Fibroblast of skin of left biceps (primary cell): ENCODE data around the gene SENP3.

Experiments used
- DNase-seq, 2 experiments: peaks; one replicate each; pipeline ENCODE4 v3.0.0-alpha.2; 2013; ENCODE audit warnings: low read depth in 2 of 2

SENP3 gene

DNA sequence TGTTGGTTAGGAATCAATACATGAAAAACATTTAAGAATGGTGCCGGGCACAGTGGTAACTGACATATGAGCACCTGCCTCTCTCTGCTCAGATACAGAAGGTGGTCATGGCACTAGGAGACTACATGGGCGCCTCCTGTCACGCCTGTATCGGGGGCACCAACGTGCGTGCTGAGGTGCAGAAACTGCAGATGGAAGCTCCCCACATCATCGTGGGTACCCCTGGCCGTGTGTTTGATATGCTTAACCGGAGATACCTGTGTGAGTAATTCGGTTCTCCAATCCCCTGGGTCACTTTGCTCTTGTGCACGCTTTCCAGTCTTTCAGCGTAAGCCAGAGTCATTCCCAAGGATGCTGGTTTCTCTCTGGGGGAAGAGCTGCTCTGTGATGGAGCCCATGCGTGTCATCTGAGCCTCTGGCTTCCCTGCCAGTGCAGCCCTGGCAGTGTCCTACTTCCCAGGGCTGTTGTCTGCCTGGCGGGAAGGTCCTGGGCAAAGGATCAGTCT is 14.8 kb downstream of the SENP3 start:
- no peak for DNase-seq

- no peak for DNase-seq
These were observed 15.8 kb downstream of the SENP3 start for GRCh38 chr17:7577327-7578199.

GRCh38 chr17:7579001-7579833 is 17.5 kb downstream of the SENP3 start, which contains the start of gene CD68:
Gene CD68 (plus strand): TSS chr17:7579638. CDS start chr17:7579678, 40 bp downstream.
- peak; percentile 57 to 65 for DNase-seq

GRCh38 chr17:7579834-7580603 is 18.3 kb downstream of the SENP3 start:
- no peak for DNase-seq

DNA sequence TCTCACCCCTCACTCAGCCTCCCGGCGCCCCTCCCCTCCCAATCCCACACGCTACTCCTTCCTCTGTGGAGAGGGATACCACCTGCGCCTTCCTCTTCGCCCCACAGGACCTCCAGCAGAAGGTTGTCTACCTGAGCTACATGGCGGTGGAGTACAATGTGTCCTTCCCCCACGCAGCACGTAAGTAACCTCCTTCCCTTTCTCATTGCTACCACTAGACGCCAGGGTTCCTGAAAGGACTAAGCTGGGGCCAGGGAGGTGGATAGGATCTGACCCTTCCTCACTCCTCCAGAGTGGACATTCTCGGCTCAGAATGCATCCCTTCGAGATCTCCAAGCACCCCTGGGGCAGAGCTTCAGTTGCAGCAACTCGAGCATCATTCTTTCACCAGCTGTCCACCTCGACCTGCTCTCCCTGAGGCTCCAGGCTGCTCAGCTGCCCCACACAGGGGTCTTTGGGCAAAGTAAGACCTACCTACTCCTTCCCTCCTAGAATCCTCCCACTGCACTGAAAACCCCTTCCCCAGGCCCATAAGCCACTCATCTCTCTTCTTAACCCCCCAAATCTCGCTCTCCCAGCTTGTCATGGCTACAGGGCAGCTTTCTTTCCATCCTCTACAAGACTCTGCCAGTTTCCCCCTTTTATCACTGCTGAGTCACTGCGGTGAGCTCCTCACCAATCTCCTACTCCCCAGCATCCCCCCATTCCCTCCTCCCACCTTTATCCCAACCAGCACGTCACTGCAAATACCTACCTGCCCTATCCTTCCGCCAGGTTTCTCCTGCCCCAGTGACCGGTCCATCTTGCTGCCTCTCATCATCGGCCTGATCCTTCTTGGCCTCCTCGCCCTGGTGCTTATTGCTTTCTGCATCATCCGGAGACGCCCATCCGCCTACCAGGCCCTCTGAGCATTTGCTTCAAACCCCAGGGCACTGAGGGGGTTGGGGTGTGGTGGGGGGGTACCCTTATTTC is 19.2 kb downstream of the SENP3 start:
- no peak for DNase-seq

- no peak for DNase-seq
These were observed 20.9 kb downstream of the SENP3 start for GRCh38 chr17:7582396-7583252.

GRCh38 chr17:7583253-7584109 is 21.8 kb downstream of the SENP3 start, which contains the start of gene MPDU1:
Gene MPDU1 (plus strand): TSS chr17:7583852. CDS start chr17:7583863, 11 bp downstream.
- peak; percentile 96 for DNase-seq

- DNase-seq = no peak
These were observed 25.1 kb downstream of the SENP3 start for GRCh38 chr17:7586673-7587419.

DNA sequence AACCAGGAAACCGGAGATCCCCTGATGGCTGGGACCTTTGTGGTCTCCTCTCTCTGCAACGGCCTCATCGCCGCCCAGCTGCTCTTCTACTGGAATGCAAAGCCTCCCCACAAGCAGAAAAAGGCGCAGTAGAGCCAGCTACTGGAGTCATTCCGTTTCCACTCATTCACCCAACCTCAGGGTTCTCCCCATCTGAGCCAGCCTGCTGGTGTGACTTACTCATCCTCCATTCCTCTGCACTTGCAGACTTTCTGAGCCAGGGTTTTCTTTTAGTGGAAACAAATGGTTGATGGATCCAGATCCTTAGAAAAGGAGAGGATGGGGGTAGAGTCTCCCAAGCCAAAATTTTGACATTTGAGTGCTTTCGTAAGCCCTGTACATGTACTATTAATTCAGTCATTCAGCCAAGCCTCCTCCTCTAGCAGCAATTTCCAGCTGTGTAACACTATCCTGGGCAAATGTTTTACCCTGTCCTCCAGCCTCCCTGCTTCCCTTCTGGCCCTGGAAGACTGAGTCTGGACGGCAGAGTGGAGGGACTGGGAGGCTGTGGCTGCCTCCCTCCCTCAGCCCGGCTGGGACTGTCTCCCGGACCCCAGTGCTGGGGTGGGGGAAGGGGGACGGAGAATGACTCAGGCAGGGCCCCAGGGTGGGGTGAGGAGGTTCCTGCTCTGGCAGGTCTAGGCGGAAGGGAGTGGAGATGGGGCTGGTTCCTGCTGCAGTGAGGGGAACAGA is 25.9 kb downstream of the SENP3 start:
- peak; percentile 85 to 87 for DNase-seq

DNA sequence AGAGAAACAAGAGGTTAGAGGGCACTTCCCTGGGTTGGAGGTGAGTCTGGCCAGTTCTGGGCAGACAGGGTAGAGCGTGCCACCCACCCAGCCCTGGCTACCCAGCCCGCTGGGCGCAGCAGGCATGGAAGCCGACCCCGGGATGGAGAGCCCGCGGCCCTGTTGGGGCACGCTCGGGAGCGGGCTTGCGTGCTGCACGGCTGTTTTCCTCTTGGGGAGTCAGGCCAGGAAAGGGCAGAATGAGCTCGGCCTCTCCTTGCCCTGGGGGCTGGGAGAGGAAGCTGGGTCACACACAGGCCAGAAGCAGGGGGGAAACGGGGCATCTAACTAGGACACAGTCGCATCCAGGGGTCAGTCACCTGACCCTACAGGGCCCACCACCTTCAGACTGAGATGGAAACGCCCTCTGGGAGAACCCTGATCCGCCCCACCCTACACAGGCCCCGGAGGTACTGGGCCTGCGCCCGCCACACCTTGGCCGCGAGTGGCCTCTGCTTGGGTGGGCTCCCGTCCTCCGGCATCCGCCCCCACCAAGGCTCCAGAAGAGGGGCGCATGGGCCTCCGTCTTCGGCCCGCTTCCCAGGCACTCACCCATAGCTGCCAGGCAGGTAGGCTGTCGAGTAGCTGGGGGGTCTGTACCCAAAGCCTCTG is 27.0 kb downstream of the SENP3 start:
- no peak for DNase-seq

DNA sequence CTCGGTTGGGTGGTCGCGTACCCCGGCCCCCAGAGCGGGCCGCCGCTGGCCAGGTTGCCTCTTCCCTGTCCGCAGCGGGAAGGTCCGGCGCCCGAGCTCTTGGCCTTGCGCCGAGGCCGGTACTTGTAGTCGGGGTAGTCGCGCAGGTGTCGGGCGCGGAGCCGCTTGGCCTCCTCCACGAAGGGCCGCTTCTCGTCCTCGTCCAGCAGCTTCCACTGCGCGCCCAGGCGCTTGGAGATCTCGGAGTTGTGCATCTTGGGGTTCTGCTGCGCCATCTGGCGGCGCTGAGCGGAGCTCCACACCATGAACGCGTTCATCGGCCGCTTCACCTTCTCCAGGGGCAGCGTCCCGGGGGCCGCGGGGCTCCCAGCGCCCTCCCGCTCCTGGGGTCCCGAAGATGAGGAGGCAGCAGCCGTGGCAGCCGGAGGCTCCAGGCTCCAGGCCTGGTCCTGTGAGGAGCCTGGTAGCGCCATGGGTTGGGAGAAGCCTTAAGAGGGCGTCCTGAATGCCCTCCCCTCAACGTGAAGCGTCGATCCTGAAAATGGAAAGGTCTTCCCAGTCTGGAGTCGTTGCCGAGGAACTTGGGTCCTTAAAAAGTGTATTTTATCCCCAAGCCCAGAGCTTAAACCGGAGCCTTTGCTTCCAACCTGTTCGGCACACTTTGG is 27.6 kb downstream of the SENP3 start:
- DNase-seq = no peak

- no peak for DNase-seq
These were observed 28.4 kb downstream of the SENP3 start, which contains the start of gene SOX15 for GRCh38 chr17:7589891-7590691. Gene SOX15 (minus strand): TSS chr17:7590094. CDS start chr17:7589676, 418 bp downstream.

DNA sequence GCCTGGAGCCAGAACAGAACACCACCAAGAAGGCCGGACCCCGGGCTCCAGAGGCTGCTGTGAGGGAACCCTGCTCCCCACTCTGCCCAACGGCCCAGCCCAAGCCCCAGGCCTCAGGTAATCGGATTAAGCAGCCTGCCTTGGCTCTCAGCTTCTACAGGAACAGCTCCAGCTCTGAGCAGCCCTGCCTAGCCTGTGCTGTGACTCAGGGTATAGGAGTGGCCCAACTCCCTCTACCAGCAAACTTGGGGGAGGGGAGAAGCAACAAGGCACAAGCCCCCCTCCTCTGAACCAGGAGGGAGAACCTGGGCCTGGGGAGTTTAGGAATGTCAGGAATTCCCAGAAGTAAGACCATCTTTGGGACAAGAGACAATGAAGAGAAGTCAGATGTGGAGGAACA is 29.0 kb downstream of the SENP3 start:
- no peak for DNase-seq

DNA sequence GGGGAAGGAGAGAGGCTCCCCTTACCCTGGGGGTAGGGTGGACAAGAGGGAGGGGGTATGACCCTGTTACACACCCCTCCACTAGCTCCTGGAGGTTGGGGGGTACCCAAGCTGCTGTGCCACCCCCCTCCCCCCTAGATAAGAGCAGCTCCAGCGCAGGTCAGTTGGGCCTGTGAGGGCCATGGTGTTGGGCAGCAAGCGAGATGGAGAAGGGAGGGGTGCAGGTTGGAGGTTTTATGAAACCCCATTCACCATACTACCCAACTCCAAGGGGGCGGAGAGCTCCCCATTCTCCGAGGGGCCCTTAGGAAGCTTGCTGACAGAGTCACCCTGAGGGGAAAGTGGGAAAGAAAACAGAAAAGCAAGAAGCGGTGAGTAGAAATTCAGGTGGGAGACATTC is 29.9 kb downstream of the SENP3 start:
- DNase-seq = no peak

DNA sequence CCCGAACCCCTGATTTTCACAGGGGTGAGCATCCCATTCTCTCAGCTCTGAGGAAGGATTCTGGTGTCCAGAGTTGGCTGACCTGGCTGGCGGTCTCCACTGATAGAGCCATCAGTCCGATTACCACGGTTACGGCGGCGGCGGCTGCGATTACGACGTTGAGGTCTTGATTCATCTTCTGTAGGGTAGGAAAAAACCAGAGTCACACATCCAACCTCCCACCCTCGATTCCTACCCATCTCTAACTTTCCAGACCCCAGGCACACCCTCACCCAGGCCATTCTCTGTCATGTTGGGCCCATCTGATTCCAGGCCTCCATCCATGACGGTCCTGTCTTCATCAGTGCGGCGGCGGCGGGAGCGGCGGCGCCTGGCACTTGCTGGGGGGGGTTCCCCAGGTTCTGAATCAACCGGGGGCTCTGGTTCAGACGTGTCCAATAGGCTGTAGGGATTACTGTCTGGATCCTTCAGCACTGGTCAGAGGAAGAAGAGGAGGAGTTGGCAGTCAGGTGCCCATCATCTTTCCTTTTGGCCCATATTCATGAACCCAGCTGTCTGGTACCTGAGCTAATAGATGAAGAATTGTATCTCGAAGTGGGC is 30.8 kb downstream of the SENP3 start:
- DNase-seq = no peak
